ENCODE measurements around the gene DIS3L2.

DIS3L2 gene

GRCh38 chr2:231970461-231970860 lies 8.9 kb downstream of the DIS3L2 start:
- H3K36me3 ChIP-seq (ENCODE audit: insufficient read depth, low read length) = 0 out of 2 replicates have a peak, but pooled peaks cover 5% of the 10 kb centered on the region
- TF ChIP-seq CTCF (IDR thresholded peaks at IDR 0.05; ENCODE audit: low read length) (no peak), EZH2 (IDR thresholded peaks at IDR 0.05; ENCODE audit: borderline replicate concordance, low read length) (no peak)

GRCh38 chr2:231975001-231975400 lies 13.5 kb downstream of the DIS3L2 start:
- H3K4me3 ChIP-seq (ENCODE audit: low read depth, low read length, poor library complexity, severe bottlenecking) = no peak overlapping the region
- H3K9me2 ChIP-seq (ENCODE audit: low read depth, low read length) = no peaks in the 10 kb centered on the region
- H3F3A ChIP-seq (ENCODE audit: insufficient read depth, low read length) = no peaks in the 10 kb centered on the region
- no peak overlapping the region for H3K9ac ChIP-seq (ENCODE audit: low read length)
- H3K4me1 ChIP-seq (ENCODE audit: insufficient read depth, low read length, severe bottlenecking) = no peaks in the 10 kb centered on the region
- no peak overlapping the region for H3K4me2 ChIP-seq (ENCODE audit: low read length)
- H3K9me3 ChIP-seq (ENCODE audit: low read length) = peaks cover 2% of the 10 kb centered on the region; the same call in 1 of the 2 replicates
- no peaks in the 10 kb centered on the region for H3K27me3 ChIP-seq (ENCODE audit: insufficient read depth, low read length)
- no peaks in the 10 kb centered on the region for H4K20me1 ChIP-seq (ENCODE audit: insufficient read depth, low read length)
- H3K79me2 ChIP-seq (ENCODE audit: insufficient read depth, low read length) = 0 out of 2 replicates have a peak, but pooled peaks cover 4% of the 10 kb centered on the region
- no peak overlapping the region for H2AFZ ChIP-seq (ENCODE audit: low read length)
- no peak overlapping the region for H3K27ac ChIP-seq (ENCODE audit: low read depth, low read length, poor library complexity, severe bottlenecking)
- no peak for TF ChIP-seq EZH2 (IDR thresholded peaks at IDR 0.05; ENCODE audit: borderline replicate concordance, low read length)
- no peak for TF ChIP-seq CTCF (IDR thresholded peaks at IDR 0.05; ENCODE audit: low read length)
- H3K36me3 ChIP-seq (ENCODE audit: insufficient read depth, low read length) = no peaks in the 10 kb centered on the region

More at GRCh38 chr2:231970461-231970860, 8.9 kb downstream of the DIS3L2 start:
- Histone ChIP-seq H3K9me3 (ENCODE audit: low read length) (peaks cover 10% of the 10 kb centered on the region; the same call in 1 of the 2 replicates), H4K20me1 (ENCODE audit: insufficient read depth, low read length) (no peaks in the 10 kb centered on the region), H3K27ac (ENCODE audit: low read depth, low read length, poor library complexity, severe bottlenecking) (no peak overlapping the region), H2AFZ (ENCODE audit: low read length) (no peak overlapping the region), H3K4me2 (ENCODE audit: low read length) (no peak overlapping the region), H3K9me2 (ENCODE audit: low read depth, low read length) (no peaks in the 10 kb centered on the region), H3K4me1 (ENCODE audit: insufficient read depth, low read length, severe bottlenecking) (peaks cover 3% of the 10 kb centered on the region), H3K9ac (ENCODE audit: low read length) (no peak overlapping the region), H3K4me3 (ENCODE audit: low read depth, low read length, poor library complexity, severe bottlenecking) (no peak overlapping the region), H3K79me2 (ENCODE audit: insufficient read depth, low read length) (no peaks in the 10 kb centered on the region), H3K27me3 (ENCODE audit: insufficient read depth, low read length) (no peaks in the 10 kb centered on the region), H3F3A (ENCODE audit: insufficient read depth, low read length) (no peaks in the 10 kb centered on the region)

GRCh38 chr2:231977430-231977829 lies 15.9 kb downstream of the DIS3L2 start:
- no peaks in the 10 kb centered on the region for H4K20me1 ChIP-seq (ENCODE audit: insufficient read depth, low read length)
- TF ChIP-seq CTCF (IDR thresholded peaks at IDR 0.05; ENCODE audit: low read length) (no peak), EZH2 (IDR thresholded peaks at IDR 0.05; ENCODE audit: borderline replicate concordance, low read length) (no peak)
- no peaks in the 10 kb centered on the region for H3K4me1 ChIP-seq (ENCODE audit: insufficient read depth, low read length, severe bottlenecking)
- H3K27ac ChIP-seq (ENCODE audit: low read depth, low read length, poor library complexity, severe bottlenecking) = no peak overlapping the region
- no peaks in the 10 kb centered on the region for H3K9me2 ChIP-seq (ENCODE audit: low read depth, low read length)
- no peak overlapping the region for H2AFZ ChIP-seq (ENCODE audit: low read length)
- H3K79me2 ChIP-seq (ENCODE audit: insufficient read depth, low read length) = 0 out of 2 replicates have a peak, but pooled peaks cover 7% of the 10 kb centered on the region
- H3K36me3 ChIP-seq (ENCODE audit: insufficient read depth, low read length) = no peaks in the 10 kb centered on the region
- no peak overlapping the region for H3K4me2 ChIP-seq (ENCODE audit: low read length)
- H3K4me3 ChIP-seq (ENCODE audit: low read depth, low read length, poor library complexity, severe bottlenecking) = no peak overlapping the region
- no peak overlapping the region for H3K9ac ChIP-seq (ENCODE audit: low read length)
- H3K9me3 ChIP-seq (ENCODE audit: low read length) = no peaks in the 10 kb centered on the region
- H3F3A ChIP-seq (ENCODE audit: insufficient read depth, low read length) = no peaks in the 10 kb centered on the region
- no peaks in the 10 kb centered on the region for H3K27me3 ChIP-seq (ENCODE audit: insufficient read depth, low read length)

Measured in OCI-LY1 (cell line).